ENCODE measurements around the gene ANK3.
A peak's percentile ranks its signal among the peaks of the same experiment; 100 is the strongest.

ANK3 gene

GRCh38 chr10:60389413-60390025 is at the start of gene ANK3:
Gene ANK3, minus strand, starts transcription at chr10:60389875. Its CDS starts 337 bp downstream, at chr10:60389538.
- no peak for DNase-seq (ENCODE audit: low spot score)

GRCh38 chr10:60434418-60435046 is 44.9 kb upstream of the ANK3 start:
- DNase-seq (ENCODE audit: low spot score), result peak; percentile 63

- DNase-seq (ENCODE audit: low spot score), result no peak
Observed at GRCh38 chr10:60433684-60434083, 44.0 kb upstream of the ANK3 start.

- DNase-seq (ENCODE audit: low spot score), result no peak
Observed at GRCh38 chr10:60430836-60431597, 41.3 kb upstream of the ANK3 start.

- peak; percentile 54 for DNase-seq (ENCODE audit: low spot score)
Observed at GRCh38 chr10:60430017-60430416, 40.3 kb upstream of the ANK3 start.

- DNase-seq (ENCODE audit: low spot score), result peak; percentile 21
Observed at GRCh38 chr10:60429084-60429849, 39.6 kb upstream of the ANK3 start.

- no peak for DNase-seq (ENCODE audit: low spot score)
Observed at GRCh38 chr10:60428387-60428737, 38.7 kb upstream of the ANK3 start.

- no peak for DNase-seq (ENCODE audit: low spot score)
Observed at GRCh38 chr10:60427709-60428386, 38.2 kb upstream of the ANK3 start.

GRCh38 chr10:60427148-60427547 is 37.5 kb upstream of the ANK3 start:
- no peak for DNase-seq (ENCODE audit: low spot score)

GRCh38 chr10:60426425-60426824 is 36.8 kb upstream of the ANK3 start:
- peak; percentile 62 for DNase-seq (ENCODE audit: low spot score)

GRCh38 chr10:60425392-60426110 is 35.9 kb upstream of the ANK3 start:
- peak; percentile 12 for DNase-seq (ENCODE audit: low spot score)

GRCh38 chr10:60424971-60425370 is 35.3 kb upstream of the ANK3 start:
- no peak for DNase-seq (ENCODE audit: low spot score)

- peak; percentile 14 for DNase-seq (ENCODE audit: low spot score)
Observed at GRCh38 chr10:60423920-60424319, 34.2 kb upstream of the ANK3 start.

GRCh38 chr10:60422809-60423208 is 33.1 kb upstream of the ANK3 start:
- no peak for DNase-seq (ENCODE audit: low spot score)

GRCh38 chr10:60420991-60421894 is 31.6 kb upstream of the ANK3 start:
- no peak for DNase-seq (ENCODE audit: low spot score)

- no peak for DNase-seq (ENCODE audit: low spot score)
Observed at GRCh38 chr10:60419249-60419648, 29.6 kb upstream of the ANK3 start.

- peak; percentile 58 for DNase-seq (ENCODE audit: low spot score)
Observed at GRCh38 chr10:60417901-60418300, 28.2 kb upstream of the ANK3 start.

GRCh38 chr10:60417024-60417423 is 27.3 kb upstream of the ANK3 start:
- no peak for DNase-seq (ENCODE audit: low spot score)

GRCh38 chr10:60414877-60415585 is 25.4 kb upstream of the ANK3 start:
- peak; percentile 92 for DNase-seq (ENCODE audit: low spot score)

- peak; percentile 31 for DNase-seq (ENCODE audit: low spot score)
Observed at GRCh38 chr10:60414111-60414510, 24.4 kb upstream of the ANK3 start.
